ENCODE data around the gene RRBP1. TPM values are rescaled to one million over a fixed set of nuclear protein-coding genes. Genes with fewer than 3 reads are reported as not detected.

RRBP1 gene
- total RNA-seq, 2 donors from 2014 or later = 52.0 to 57.7 TPM

DNA sequence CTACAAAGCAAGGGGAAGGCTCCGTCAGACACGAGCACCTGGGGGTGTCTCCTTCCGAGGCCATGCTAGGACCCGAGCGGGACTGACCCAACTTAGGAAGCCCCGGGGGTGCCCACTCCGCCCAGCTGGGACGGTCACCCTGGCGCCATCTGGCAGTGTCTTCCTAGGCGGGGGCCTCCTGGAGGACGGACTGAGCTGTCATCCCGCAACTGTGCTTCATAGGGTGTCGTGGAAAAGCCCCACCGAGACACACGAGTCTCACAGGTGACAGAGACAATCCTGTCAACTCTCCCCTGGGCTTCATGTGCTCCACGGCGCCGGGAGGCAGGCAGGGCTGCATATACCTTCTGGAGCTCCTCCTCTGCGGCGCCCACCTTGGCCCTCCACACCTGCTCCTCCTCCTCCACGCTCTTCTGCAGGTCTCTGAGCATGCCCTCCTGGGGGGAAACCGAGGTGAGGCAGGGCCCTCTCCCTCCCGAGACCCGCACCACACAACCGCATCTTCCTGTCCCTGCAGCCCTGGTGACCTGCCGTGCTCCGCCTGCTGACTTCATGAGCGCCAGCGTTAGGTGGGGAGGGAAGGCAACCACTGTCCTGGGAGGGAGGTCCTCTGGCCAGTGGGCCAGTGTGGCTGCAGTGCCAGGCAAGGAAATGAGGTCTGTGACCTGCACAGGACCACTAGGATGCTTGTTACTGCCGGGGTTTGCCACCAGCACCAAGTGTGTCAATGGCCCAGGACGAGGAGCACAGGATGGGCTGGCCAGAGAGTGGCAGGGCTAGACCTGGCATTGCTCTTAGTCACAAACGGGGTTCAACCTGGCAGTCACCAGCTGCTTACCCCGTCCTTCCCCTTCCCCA lies 61.4 kb downstream of the RRBP1 start:
- H3K27me3 ChIP-seq = no peaks in the 10 kb centered on the region
- H3K4me3 ChIP-seq = no peak overlapping the region
- H3K4me1 ChIP-seq = peaks cover 0 to 8% of the 10 kb centered on the region in 2 donors
- peak; percentile 52 for DNase-seq (ENCODE audit: low spot score)
- TF ChIP-seq, protein P1, sequence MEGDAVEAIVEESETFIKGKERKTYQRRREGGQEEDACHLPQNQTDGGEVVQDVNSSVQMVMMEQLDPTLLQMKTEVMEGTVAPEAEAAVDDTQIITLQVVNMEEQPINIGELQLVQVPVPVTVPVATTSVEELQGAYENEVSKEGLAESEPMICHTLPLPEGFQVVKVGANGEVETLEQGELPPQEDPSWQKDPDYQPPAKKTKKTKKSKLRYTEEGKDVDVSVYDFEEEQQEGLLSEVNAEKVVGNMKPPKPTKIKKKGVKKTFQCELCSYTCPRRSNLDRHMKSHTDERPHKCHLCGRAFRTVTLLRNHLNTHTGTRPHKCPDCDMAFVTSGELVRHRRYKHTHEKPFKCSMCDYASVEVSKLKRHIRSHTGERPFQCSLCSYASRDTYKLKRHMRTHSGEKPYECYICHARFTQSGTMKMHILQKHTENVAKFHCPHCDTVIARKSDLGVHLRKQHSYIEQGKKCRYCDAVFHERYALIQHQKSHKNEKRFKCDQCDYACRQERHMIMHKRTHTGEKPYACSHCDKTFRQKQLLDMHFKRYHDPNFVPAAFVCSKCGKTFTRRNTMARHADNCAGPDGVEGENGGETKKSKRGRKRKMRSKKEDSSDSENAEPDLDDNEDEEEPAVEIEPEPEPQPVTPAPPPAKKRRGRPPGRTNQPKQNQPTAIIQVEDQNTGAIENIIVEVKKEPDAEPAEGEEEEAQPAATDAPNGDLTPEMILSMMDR (IDR thresholded peaks at IDR 0.05) = no peak
- no peak overlapping the region for H3K27ac ChIP-seq
- H3K36me3 ChIP-seq = peaks cover 96% of the 10 kb centered on the region
- H3K9me3 ChIP-seq = no peaks in the 10 kb centered on the region

DNA sequence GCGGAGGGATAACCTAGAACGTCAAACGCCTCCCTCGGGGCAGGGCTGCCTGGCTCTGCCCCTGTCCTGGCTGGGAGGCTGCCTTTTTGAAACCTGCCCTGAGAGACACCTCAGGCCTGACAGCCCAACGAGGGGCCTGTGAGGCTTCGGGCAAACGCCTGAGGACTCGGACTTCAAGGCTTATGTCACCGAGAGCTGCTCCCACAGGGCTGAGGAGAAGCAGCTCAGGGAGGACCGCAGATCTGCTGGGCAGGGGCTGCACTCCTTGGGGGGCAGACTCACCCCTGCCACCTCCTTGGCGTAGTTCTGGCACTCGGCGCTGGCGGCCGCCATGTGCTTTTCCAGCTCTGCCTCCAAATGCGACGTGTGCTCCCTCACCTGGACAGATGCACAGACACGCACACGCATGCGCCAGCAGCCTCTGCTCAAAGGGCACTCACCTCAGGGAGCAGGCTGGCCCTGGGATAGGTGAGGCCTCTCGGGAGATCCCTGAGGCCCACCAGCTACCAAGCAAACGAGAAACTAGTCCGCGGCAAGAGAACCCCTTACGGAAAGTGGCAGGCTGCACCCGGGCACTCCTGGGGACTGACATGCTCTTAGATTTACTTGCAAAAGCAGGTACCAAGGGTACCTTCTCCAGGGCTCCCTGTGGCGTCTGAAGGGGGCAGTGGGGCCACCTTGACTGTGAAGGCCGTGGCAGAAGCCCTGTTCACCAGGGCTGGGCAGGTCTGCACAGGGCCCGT lies 62.5 kb downstream of the RRBP1 start:
- Histone ChIP-seq H3K4me1 (peaks cover 0 to 18% of the 10 kb centered on the region in 2 donors), H3K36me3 (peaks cover 96% of the 10 kb centered on the region), H3K4me3 (no peak overlapping the region), H3K27me3 (no peaks in the 10 kb centered on the region), H3K9me3 (no peaks in the 10 kb centered on the region), H3K27ac (no peak overlapping the region)
- TF ChIP-seq, protein P1 (IDR thresholded peaks at IDR 0.05) = no peak
- peak; percentile 56 for DNase-seq (ENCODE audit: low spot score)

DNA sequence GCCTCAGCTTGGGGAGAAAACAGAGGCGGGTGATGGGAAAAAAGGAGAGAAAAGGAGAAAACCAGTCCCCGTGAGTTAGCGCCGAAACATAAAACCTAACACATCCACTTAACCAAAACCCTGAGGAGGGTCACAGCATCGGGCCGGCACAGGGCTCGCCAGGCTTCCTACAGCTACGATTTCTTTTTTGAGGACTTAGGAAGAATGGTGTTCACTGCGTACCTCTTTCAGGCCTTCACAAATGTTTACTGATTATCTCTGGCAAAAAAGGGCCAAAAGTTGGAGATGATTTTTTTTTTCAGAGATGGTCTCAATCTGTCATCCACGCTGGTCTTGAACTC lies 63.4 kb downstream of the RRBP1 start:
- TF ChIP-seq, protein P1 (IDR thresholded peaks at IDR 0.05) = no peak
- peaks cover 87% of the 10 kb centered on the region for H3K36me3 ChIP-seq
- H3K27me3 ChIP-seq = no peaks in the 10 kb centered on the region
- H3K4me1 ChIP-seq = peaks cover 0 to 27% of the 10 kb centered on the region in 2 donors
- no peaks in the 10 kb centered on the region for H3K9me3 ChIP-seq
- H3K27ac ChIP-seq = no peak overlapping the region
- DNase-seq (ENCODE audit: low spot score) = no peak
- no peak overlapping the region for H3K4me3 ChIP-seq

DNA sequence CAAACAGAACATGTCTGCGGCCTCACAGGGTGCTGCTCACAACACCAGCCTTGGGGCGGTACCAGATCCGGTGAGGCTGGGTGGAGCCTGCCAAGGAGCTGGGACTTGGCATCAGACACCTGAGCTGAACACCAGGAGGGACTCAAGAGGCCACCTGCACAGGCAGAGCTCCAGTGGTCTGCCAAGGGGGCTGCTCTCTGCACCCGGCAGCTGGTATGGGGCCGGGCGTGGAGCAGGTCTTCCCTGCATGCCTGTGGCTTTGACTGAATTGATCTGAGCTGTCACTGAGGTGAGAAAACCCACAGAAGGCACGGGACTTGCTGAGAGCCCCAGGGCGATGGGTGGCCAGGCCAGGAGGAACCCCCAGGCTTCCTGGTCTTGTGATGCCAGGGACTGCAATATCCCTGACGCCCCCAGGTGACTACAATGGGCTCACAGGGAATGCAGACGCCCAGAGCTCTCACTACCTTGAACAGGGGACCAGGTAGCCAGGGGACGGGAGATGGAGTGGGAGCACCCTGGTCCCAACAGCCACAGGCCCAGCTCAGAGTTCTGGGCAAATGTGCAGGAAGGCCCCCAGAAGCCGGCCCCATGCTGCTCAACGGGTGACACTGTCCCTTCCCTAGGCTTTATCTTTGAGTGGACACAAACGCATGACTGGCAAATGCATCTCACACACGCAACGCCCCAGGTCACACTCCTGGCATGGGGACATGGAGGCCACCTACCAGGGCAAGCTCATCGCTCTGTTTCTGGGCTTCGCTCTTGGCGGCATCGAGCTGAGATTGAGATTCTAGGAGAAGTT lies 64.0 kb downstream of the RRBP1 start:
- no peak overlapping the region for H3K27ac ChIP-seq
- peak; percentile 58 for DNase-seq (ENCODE audit: low spot score)
- H3K4me1 ChIP-seq = peaks cover 0 to 30% of the 10 kb centered on the region in 2 donors
- no peaks in the 10 kb centered on the region for H3K9me3 ChIP-seq
- H3K36me3 ChIP-seq = peaks cover 81% of the 10 kb centered on the region
- no peak overlapping the region for H3K4me3 ChIP-seq
- no peaks in the 10 kb centered on the region for H3K27me3 ChIP-seq
- TF ChIP-seq, protein P1 (IDR thresholded peaks at IDR 0.05) = no peak

DNA sequence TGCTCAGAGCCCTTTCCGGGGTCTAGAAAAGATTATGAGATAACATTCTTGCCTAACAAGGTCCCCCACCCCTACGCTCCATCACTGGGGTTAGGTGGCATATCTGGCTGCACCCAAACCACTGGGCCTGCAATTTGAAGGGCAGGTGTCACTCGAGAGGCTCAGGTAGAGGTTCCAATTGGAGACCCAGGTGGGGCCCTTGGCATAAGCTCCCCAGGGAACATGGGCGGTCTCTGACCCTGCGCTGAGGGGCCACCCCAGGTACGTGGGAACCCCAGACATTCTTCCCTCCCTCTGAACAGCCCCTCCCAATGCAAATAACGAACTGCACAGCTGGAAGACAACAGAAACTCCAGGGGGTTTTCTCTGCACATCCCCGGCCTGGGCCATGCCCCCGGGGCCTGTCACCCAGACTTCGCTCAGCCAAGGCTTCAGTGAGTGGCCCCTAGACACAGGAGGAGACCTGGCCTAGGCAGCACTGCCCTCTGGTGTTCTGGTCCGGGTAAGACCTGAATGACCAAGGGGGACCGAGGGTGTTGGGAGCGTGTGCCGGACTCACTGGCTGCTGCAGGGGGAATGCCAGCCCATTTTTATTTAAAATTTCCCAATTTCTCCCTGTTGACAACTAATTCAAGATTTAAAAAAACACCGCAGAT lies 64.7 kb downstream of the RRBP1 start:
- TF ChIP-seq, protein P1 (IDR thresholded peaks at IDR 0.05) = peak; percentile 63 to 80
- DNase-seq (ENCODE audit: low spot score) = peak; percentile 64
- H3K4me3 ChIP-seq = no peak overlapping the region
- peaks cover 74% of the 10 kb centered on the region for H3K36me3 ChIP-seq
- H3K4me1 ChIP-seq = peaks cover 0 to 37% of the 10 kb centered on the region in 2 donors
- H3K9me3 ChIP-seq = no peaks in the 10 kb centered on the region
- no peaks in the 10 kb centered on the region for H3K27me3 ChIP-seq
- no peak overlapping the region for H3K27ac ChIP-seq

Data from right atrium auricular region (tissue), 2 donors.